HCT116 (cell line): Measurements from ENCODE around the gene KIF26B. TPM values are rescaled to one million over a fixed set of nuclear protein-coding genes. Genes with fewer than 3 reads are reported as not detected.

Source experiments
- ATAC-seq: fragments of 200-7000 bp; cut with Tn5 transposase; 2 replicates; pipeline ENCODE4 v1.9.1; 2020; ENCODE audit warnings: mild to moderate bottlenecking, moderate library complexity
- BruUV-seq: library from RNA; stranded (reverse); fragments of 400-500 nt; replicated peaks from 2 replicates; lab custom pipeline; 2021; lab: Mats Ljungman, UMichigan
- CTCF ChIA-PET: fragments of 300-600 bp; sonication (Branson Sonifier 250); formaldehyde crosslinking; loops from one replicate; lab custom pipeline; 2021; ENCODE audit warnings: antibody characterized with exemption; lab: Charles Lee
- POLR2A ChIA-PET: fragments of 300-600, 350-600 bp; sonication (Branson Sonifier 250); formaldehyde crosslinking; loops from one replicate; lab custom pipeline; 2021; ENCODE audit warnings: antibody characterized with exemption; lab: Charles Lee
- RAD21 ChIA-PET, 2 experiments: fragments of 300-600 bp; sonication (Branson Sonifier 250); formaldehyde crosslinking; loops; one replicate each; lab custom pipeline; 2023; ENCODE audit warnings: low total read pairs in 2 of 2; ENCODE audit not compliant: uncharacterized antibody in 2 of 2, unreplicated experiment in 2 of 2, low non-redundant PET in 1 of 2; lab: Charles Lee
- DNase-seq: peaks from one replicate; pipeline ENCODE4 v3.0.0-alpha.2; 2010; ENCODE audit warnings: low read depth, low spot score
- H2AFZ ChIP-seq: fragments of 200-600 bp; shearing (Covaris generic), sonication (generic); 2 replicates; pipeline ENCODE4 v1.6.1; 2017; ENCODE audit warnings: low read depth, mixed run types, mixed read lengths, antibody characterized with exemption, low read length; ENCODE audit not compliant: poor library complexity, severe bottlenecking
- H3K27ac ChIP-seq: 2 replicates; pipeline ENCODE4 v1.5.1; 2012; ENCODE audit warnings: low read depth, low read length
- H3K27me3 ChIP-seq: fragments of 200-600 bp; sonication (generic); 2 replicates; pipeline ENCODE4 v1.6.1; 2016; ENCODE audit warnings: mixed run types, low read length, mixed read lengths; ENCODE audit not compliant: insufficient read depth
- H3K36me3 ChIP-seq, 2 experiments: fragments of 200-500 bp in 1 of 2; fragments of 200-600 bp in 1 of 2; sonication (Bioruptor generic) in 1 of 2; sonication (generic) in 1 of 2; 2 replicates each; pipeline versions ENCODE4 v1.5.1 to v1.6.1; 2014 to 2016; ENCODE audit warnings: low read length in 2 of 2, inconsistent platforms in 1 of 2, mixed read lengths in 1 of 2, mixed run types in 1 of 2; ENCODE audit not compliant: insufficient read depth in 2 of 2, control insufficient read depth in 1 of 2
- H3K4me1 ChIP-seq, 2 experiments: fragments of 200-600 bp in 1 of 2; sonication (generic) in 1 of 2; 2 replicates each; pipeline versions ENCODE4 v1.5.1 to v1.6.1; 2012 to 2017; ENCODE audit warnings: low read length in 2 of 2, inconsistent platforms in 1 of 2, mild to moderate bottlenecking in 1 of 2, mixed read lengths in 1 of 2, mixed run types in 1 of 2, moderate library complexity in 1 of 2; ENCODE audit not compliant: insufficient read depth in 2 of 2, control insufficient read depth in 1 of 2
- H3K4me2 ChIP-seq: fragments of 200-600 bp; sonication (generic); 2 replicates; pipeline ENCODE4 v1.6.1; 2017; ENCODE audit warnings: mixed run types, low read length, mixed read lengths
- H3K4me3 ChIP-seq, 2 experiments: fragments of 200-600 bp in 1 of 2; sonication (generic) in 1 of 2; replicated peaks in 1 of 2; 2 replicates each; pipeline ENCODE4 v1.5.1; 2011 to 2016; ENCODE audit warnings: low read length in 2 of 2, control low read depth in 1 of 2, low read depth in 1 of 2, mild to moderate bottlenecking in 1 of 2, mixed read lengths in 1 of 2, mixed run types in 1 of 2
- H3K79me2 ChIP-seq: fragments of 200-600 bp; sonication (generic); 2 replicates; pipeline ENCODE4 v1.6.1; 2017; ENCODE audit warnings: mild to moderate bottlenecking, mixed run types, low read length, moderate library complexity, mixed read lengths; ENCODE audit not compliant: insufficient read depth
- H3K9ac ChIP-seq: fragments of 200-600 bp; sonication (generic); 2 replicates; pipeline ENCODE4 v1.6.1; 2016; ENCODE audit warnings: low read length, mixed read lengths
- H3K9me2 ChIP-seq: fragments of 200-600 bp; sonication (generic), shearing (Covaris generic); 2 replicates; pipeline ENCODE4 v1.6.1; 2017; ENCODE audit warnings: mixed run types, mild to moderate bottlenecking, moderate library complexity; ENCODE audit not compliant: insufficient read depth
- H3K9me3 ChIP-seq, 2 experiments: fragments of 200-500 bp in 1 of 2; fragments of 200-600 bp in 1 of 2; sonication (Bioruptor generic) in 1 of 2; sonication (generic) in 1 of 2; 2 replicates each; pipeline ENCODE4 v1.6.1; 2014 to 2017; ENCODE audit warnings: low read length in 2 of 2, mixed read lengths in 2 of 2, inconsistent platforms in 1 of 2, low read depth in 1 of 2, mild to moderate bottlenecking in 1 of 2, mixed run types in 1 of 2, moderate library complexity in 1 of 2; ENCODE audit not compliant: control insufficient read depth in 1 of 2, insufficient read depth in 1 of 2
- H4K20me1 ChIP-seq: fragments of 200-600 bp; sonication (generic), shearing (Covaris generic); 2 replicates; pipeline ENCODE4 v1.6.1; 2017; ENCODE audit warnings: mixed run types, mild to moderate bottlenecking, moderate library complexity; ENCODE audit not compliant: insufficient read depth
- ELF1 ChIP-seq: IDR thresholded peaks from 2 replicates; pipeline ENCODE4 v1.6.1; 2012; ENCODE audit warnings: low read depth, borderline replicate concordance
- EZH2 ChIP-seq: fragments of 200-600 bp; sonication (generic); IDR thresholded peaks from 2 replicates; pipeline ENCODE4 v1.6.1; 2017; ENCODE audit warnings: antibody characterized with exemption, mixed run types
- JUND ChIP-seq: IDR thresholded peaks from 2 replicates; pipeline ENCODE4 v1.6.1; 2012
- REST ChIP-seq: IDR thresholded peaks from 2 replicates; pipeline ENCODE4 v1.6.1; 2012; ENCODE audit warnings: low read depth
- SRF ChIP-seq: IDR thresholded peaks from 2 replicates; pipeline ENCODE4 v1.6.1; 2012; ENCODE audit warnings: low read depth
- TCF7L2 ChIP-seq: IDR thresholded peaks from 2 replicates; pipeline ENCODE4 v1.7.0; 2011; ENCODE audit warnings: borderline replicate concordance, inconsistent platforms; ENCODE audit not compliant: insufficient read depth, insufficient read length; ENCODE audit errors: extremely low read depth
- YY1 ChIP-seq: IDR thresholded peaks from 2 replicates; pipeline ENCODE4 v1.6.1; 2011; ENCODE audit warnings: low read length, low read depth, moderate library complexity, mild to moderate bottlenecking; ENCODE audit not compliant: insufficient replicate concordance; ENCODE audit errors: extremely low read depth
- ZBTB33 ChIP-seq: IDR thresholded peaks from 2 replicates; pipeline ENCODE4 v1.6.1; 2011; ENCODE audit warnings: mild to moderate bottlenecking, low read length, moderate library complexity; ENCODE audit not compliant: insufficient replicate concordance; ENCODE audit errors: extremely low read depth
- ZFX ChIP-seq: fragments of 450-650 bp; IDR thresholded peaks from 2 replicates; pipeline ENCODE4 v1.6.1; 2017
- ZNF274 ChIP-seq: fragments of 200-500 bp; sonication (Bioruptor generic); IDR thresholded peaks from 2 replicates; pipeline ENCODE4 v1.6.1; 2014; ENCODE audit warnings: mild to moderate bottlenecking, low read depth, low read length, inconsistent platforms
- intact Hi-C: fragments of 100-400 bp; cut with micrococcal nuclease; formaldehyde crosslinking; loops from 2 replicates; pipeline ENCODE4 v1.10.0; 2022
- total RNA-seq: library from RNA; stranded (reverse); gene quantifications from one replicate; pipeline ENCODE4 v1.2.1, GENCODE V29; 2021; ENCODE audit not compliant: unreplicated experiment

The KIF26B gene
- total RNA-seq, 1 experiment from 2014 or later: 0.49 TPM

GRCh38 chr1:245168906-245169305 is 14.1 kb downstream of the KIF26B start:
- CTCF ChIA-PET: interaction anchor here (1.4 kb wide), 1 partner anchor 12 kb away, joined by 5 read pairs; no protein-coding TSS in a partner anchor

More at GRCh38 chr1:245168906-245169305, 14.1 kb downstream of the KIF26B start:
- DNase-seq (no peak), ATAC-seq (no peak)
- POLR2A ChIA-PET: interaction anchor here (1.0 kb wide), 1 partner anchor 12 kb away, joined by 3 read pairs; no protein-coding TSS in a partner anchor
- Histone ChIP-seq H3K9me2 (no peaks in the 10 kb centered on the region), H3K27ac (no peak overlapping the region), H3K4me2 (no peak overlapping the region), H3K36me3 (no peaks in the 10 kb centered on the region), H3K27me3 (0 out of 2 replicates have a peak, but pooled peaks cover 3% of the 10 kb centered on the region), H3K4me1 (no peaks in the 10 kb centered on the region), H4K20me1 (no peaks in the 10 kb centered on the region), H3K9ac (no peak overlapping the region), H3K9me3 (no peaks in the 10 kb centered on the region), H2AFZ (no peak overlapping the region), H3K4me3 (no peak overlapping the region), H3K79me2 (no peaks in the 10 kb centered on the region)
- TF ChIP-seq ELF1 (no peak), EZH2 (no peak), JUND (no peak), REST (no peak), ZBTB33 (no peak), YY1 (no peak), TCF7L2 (no peak), SRF (no peak), ZFX (no peak), ZNF274 (no peak)
- RAD21 ChIA-PET: no interaction called here
- no TSS peak for BruUV-seq
- intact Hi-C loops: no loop called here
